CD4-positive, alpha-beta T cell treated with Interleukin-21 for 1 hour (primary cell): Measurements from ENCODE around the gene PNCK.

ENCODE experiments used
- DNase-seq: peaks from one replicate; pipeline ENCODE4 v3.0.0-alpha.2; 2020

Gene PNCK

GRCh38 chrX:153625271-153626024 lies 48.2 kb downstream of the PNCK start:
- DNase-seq, result no peak

GRCh38 chrX:153624196-153625091 lies 49.2 kb downstream of the PNCK start:
- DNase-seq, result no peak

- no peak for DNase-seq
Measured at GRCh38 chrX:153623310-153624029, 50.1 kb downstream of the PNCK start.

- DNase-seq, result no peak
Measured at GRCh38 chrX:153622661-153623309, 50.8 kb downstream of the PNCK start.

- no peak for DNase-seq
Measured at GRCh38 chrX:153621949-153622598, 51.5 kb downstream of the PNCK start.

- no peak for DNase-seq
Measured at GRCh38 chrX:153620576-153620975, 53.0 kb downstream of the PNCK start.
